Loucy (cell line): ENCODE results near the gene CAMK2G.

Source experiments
- H2AFZ ChIP-seq: fragments of 200-600 bp; sonication (generic); 2 replicates; pipeline ENCODE4 v1.6.0; 2016; ENCODE audit warnings: antibody characterized with exemption, mild to moderate bottlenecking, low read length, moderate library complexity
- H3F3A ChIP-seq: fragments of 200-600 bp; 2 replicates; pipeline ENCODE4 v1.6.0; 2016; ENCODE audit warnings: antibody characterized with exemption, low read depth, mild to moderate bottlenecking
- H3K27me3 ChIP-seq: fragments of 200-600 bp; sonication (generic); 2 replicates; pipeline ENCODE4 v1.6.1; 2014; ENCODE audit warnings: low read length, mild to moderate bottlenecking; ENCODE audit not compliant: insufficient read depth, poor library complexity, severe bottlenecking
- H3K36me3 ChIP-seq: fragments of 200-600 bp; sonication (generic); 2 replicates; pipeline ENCODE4 v1.6.1; 2016; ENCODE audit warnings: low read length; ENCODE audit not compliant: insufficient read depth
- H3K4me1 ChIP-seq: fragments of 200-600 bp; sonication (generic); 2 replicates; pipeline ENCODE4 v1.5.1; 2014; ENCODE audit warnings: low read length, mild to moderate bottlenecking; ENCODE audit not compliant: insufficient read depth, poor library complexity, severe bottlenecking
- H3K4me2 ChIP-seq: fragments of 200-600 bp; sonication (generic); 2 replicates; pipeline ENCODE4 v1.6.0; 2014; ENCODE audit warnings: antibody characterized with exemption, low read length, low read depth, mild to moderate bottlenecking; ENCODE audit not compliant: poor library complexity, severe bottlenecking
- H3K4me3 ChIP-seq: fragments of 200-600 bp; sonication (generic); 2 replicates; pipeline ENCODE4 v1.5.1; 2014; ENCODE audit warnings: low read length, mild to moderate bottlenecking, mixed read lengths; ENCODE audit not compliant: poor library complexity, severe bottlenecking
- H3K79me2 ChIP-seq: fragments of 200-600 bp; sonication (generic); 2 replicates; pipeline ENCODE4 v1.6.1; 2014; ENCODE audit warnings: low read length; ENCODE audit not compliant: insufficient read depth
- H3K9ac ChIP-seq: fragments of 200-600 bp; sonication (generic); 2 replicates; pipeline ENCODE4 v1.6.0; 2014; ENCODE audit warnings: mild to moderate bottlenecking, low read depth, low read length, moderate library complexity; ENCODE audit not compliant: poor library complexity, severe bottlenecking
- H3K9me2 ChIP-seq: fragments of 200-600 bp; sonication (generic); replicated peaks from 2 replicates; pipeline ENCODE4 v1.6.1; 2016; ENCODE audit warnings: low read depth, low read length, mixed read lengths
- H3K9me3 ChIP-seq: fragments of 200-600 bp; sonication (generic); 2 replicates; pipeline ENCODE4 v1.6.1; 2014; ENCODE audit warnings: mild to moderate bottlenecking, antibody characterized with exemption, low read length, low read depth; ENCODE audit not compliant: insufficient read depth
- H4K20me1 ChIP-seq: fragments of 200-600 bp; sonication (generic); 2 replicates; pipeline ENCODE4 v1.6.0; 2014; ENCODE audit warnings: antibody characterized with exemption, low read length, mild to moderate bottlenecking; ENCODE audit not compliant: insufficient read depth, poor library complexity, severe bottlenecking
- EZH2phosphoT487 ChIP-seq: fragments of 200-600 bp; IDR thresholded peaks from 2 replicates; pipeline ENCODE4 v1.6.1; 2018; ENCODE audit warnings: antibody characterized with exemption, mild to moderate bottlenecking, moderate library complexity, borderline replicate concordance
- TF ChIP-seq, protein P1 (sequence below): fragments of 200-600 bp; sonication (generic); conservative IDR thresholded peaks from 2 replicates; pipeline ENCODE4 v1.5.1; 2014; ENCODE audit warnings: mild to moderate bottlenecking, antibody characterized with exemption, low read length

The CAMK2G gene

DNA sequence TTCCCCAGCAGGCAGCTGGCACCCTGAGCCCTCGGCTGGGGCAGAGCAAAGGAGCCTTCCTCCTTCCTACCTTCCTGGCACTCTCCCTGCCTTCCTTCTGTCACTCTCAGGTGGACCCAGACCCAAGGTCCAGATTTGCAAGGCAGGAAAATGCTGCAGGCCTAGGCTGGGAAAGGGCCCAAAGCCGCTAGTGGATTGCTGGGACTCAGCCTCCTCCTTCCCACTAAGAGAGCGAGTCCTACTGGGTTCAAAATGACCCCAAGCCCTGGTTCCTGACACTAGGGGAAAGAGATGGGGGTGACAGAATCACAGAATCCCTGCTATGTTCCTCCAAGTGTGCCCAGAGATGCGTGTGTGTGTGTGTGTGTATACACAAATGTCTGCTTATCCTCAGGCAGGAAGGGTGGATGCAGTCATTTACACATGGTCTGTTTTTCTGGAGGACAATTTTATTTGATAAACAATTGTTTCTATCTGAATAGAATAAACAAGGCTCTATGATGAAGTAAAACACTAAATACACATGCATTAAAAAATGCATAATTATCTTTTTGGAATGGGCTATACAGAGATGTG, 35.3 kb upstream of the CAMK2G start:
- peaks cover 8% of the 10 kb centered on the region for H4K20me1 ChIP-seq
- peaks cover 26% of the 10 kb centered on the region for H3K79me2 ChIP-seq
- peak overlapping the region; percentile 82 for H3K4me3 ChIP-seq
- peak overlapping the region; percentile 95 for H3K9ac ChIP-seq
- peaks cover 36% of the 10 kb centered on the region for H3K4me1 ChIP-seq
- TF ChIP-seq, protein P1, sequence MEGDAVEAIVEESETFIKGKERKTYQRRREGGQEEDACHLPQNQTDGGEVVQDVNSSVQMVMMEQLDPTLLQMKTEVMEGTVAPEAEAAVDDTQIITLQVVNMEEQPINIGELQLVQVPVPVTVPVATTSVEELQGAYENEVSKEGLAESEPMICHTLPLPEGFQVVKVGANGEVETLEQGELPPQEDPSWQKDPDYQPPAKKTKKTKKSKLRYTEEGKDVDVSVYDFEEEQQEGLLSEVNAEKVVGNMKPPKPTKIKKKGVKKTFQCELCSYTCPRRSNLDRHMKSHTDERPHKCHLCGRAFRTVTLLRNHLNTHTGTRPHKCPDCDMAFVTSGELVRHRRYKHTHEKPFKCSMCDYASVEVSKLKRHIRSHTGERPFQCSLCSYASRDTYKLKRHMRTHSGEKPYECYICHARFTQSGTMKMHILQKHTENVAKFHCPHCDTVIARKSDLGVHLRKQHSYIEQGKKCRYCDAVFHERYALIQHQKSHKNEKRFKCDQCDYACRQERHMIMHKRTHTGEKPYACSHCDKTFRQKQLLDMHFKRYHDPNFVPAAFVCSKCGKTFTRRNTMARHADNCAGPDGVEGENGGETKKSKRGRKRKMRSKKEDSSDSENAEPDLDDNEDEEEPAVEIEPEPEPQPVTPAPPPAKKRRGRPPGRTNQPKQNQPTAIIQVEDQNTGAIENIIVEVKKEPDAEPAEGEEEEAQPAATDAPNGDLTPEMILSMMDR = no peak
- TF ChIP-seq EZH2phosphoT487 = no peak
- H3K9me3 ChIP-seq = no peaks in the 10 kb centered on the region
- H2AFZ ChIP-seq = peak overlapping the region; percentile 59
- H3K4me2 ChIP-seq = peak overlapping the region; percentile 99
- H3K9me2 ChIP-seq = no peaks in the 10 kb centered on the region
- H3K27me3 ChIP-seq = no peaks in the 10 kb centered on the region
- no peaks in the 10 kb centered on the region; the same call in 1 of the 2 replicates for H3K36me3 ChIP-seq
- no peaks in the 10 kb centered on the region for H3F3A ChIP-seq

DNA sequence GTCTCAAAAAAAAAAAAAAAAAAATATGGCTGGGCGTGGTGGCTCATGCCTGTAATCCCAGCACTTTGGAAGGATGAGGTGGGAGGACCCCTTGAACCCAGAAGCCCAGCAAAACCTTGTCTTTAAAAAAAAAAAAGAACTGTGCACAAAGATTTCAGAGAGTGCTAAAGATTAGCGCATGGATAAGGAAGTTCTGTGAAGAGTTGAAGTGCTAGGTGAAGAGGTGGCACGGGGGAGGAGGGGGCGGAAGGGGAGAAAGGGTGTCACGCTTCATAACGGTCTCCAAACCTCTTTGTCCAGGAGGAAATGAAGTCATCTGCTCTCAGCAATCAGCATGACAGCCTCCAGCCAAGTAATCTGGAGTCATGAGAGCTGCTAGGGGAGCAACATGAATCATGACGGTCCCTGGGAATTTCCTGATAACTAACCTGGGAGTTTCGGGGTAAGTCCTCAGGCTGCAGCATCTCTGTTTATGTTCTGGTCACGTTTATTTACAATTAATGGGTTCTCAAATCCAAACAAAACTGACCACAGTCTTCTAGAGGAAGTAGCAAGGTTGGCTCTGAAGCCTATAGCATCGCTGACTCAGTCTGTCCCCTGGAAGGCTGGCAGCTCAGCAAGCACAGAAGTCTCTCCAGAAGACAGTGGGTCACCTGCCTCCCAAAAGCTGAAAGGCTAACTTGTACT, 34.6 kb upstream of the CAMK2G start:
- H2AFZ ChIP-seq = peak overlapping the region; percentile 59
- no peaks in the 10 kb centered on the region for H3K27me3 ChIP-seq
- H3K79me2 ChIP-seq = peaks cover 26% of the 10 kb centered on the region
- peaks cover 8% of the 10 kb centered on the region for H4K20me1 ChIP-seq
- no peaks in the 10 kb centered on the region; the same call in 1 of the 2 replicates for H3K36me3 ChIP-seq
- H3K4me1 ChIP-seq = peaks cover 36% of the 10 kb centered on the region
- H3K4me2 ChIP-seq = peak overlapping the region; percentile 99
- H3F3A ChIP-seq = no peaks in the 10 kb centered on the region
- H3K9me3 ChIP-seq = no peaks in the 10 kb centered on the region
- peak overlapping the region; percentile 95 for H3K9ac ChIP-seq
- H3K4me3 ChIP-seq = peak overlapping the region; percentile 82
- H3K9me2 ChIP-seq = no peaks in the 10 kb centered on the region
- TF ChIP-seq EZH2phosphoT487 = no peak
- TF ChIP-seq, protein P1 = no peak

DNA sequence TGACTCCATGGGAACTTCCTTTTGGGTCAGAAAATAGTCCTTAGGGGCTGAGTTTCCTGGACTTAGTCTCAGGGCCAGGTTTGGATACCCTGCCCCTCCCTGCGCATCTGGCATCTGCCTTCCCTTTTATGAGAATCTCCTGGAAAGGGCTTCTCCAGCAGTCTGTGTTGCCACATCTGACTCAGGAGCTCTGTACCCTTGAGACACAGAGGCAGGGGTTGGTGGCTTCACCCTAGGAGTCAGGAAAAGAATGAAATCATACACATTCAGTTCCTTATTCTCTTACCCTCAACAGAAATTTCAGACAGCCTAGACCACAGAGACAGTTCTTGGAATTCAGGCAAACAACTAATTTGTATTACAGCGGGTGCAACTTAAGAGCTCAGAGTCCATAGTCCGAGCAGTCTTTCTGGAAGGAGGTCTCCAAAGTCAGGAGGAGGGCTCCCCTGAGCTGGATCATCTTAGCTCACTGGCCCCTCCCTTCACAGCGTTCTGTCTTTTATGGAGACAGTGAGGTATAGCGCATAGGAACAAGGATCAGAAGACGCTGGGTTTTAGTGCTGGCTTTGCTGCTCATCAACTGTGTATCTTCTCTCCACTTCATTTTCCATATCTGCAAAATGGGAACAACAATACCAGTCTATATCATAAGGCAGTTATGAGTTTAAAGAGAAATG, 33.6 kb upstream of the CAMK2G start:
- H3K4me2 ChIP-seq = peak overlapping the region; percentile 99
- TF ChIP-seq, protein P1 = no peak
- no peak for TF ChIP-seq EZH2phosphoT487
- peaks cover 36% of the 10 kb centered on the region for H3K4me1 ChIP-seq
- H3K9me3 ChIP-seq = no peaks in the 10 kb centered on the region
- no peaks in the 10 kb centered on the region for H3K9me2 ChIP-seq
- no peaks in the 10 kb centered on the region for H3F3A ChIP-seq
- peak overlapping the region; percentile 82 for H3K4me3 ChIP-seq
- no peaks in the 10 kb centered on the region; the same call in 1 of the 2 replicates for H3K36me3 ChIP-seq
- H3K79me2 ChIP-seq = peaks cover 26% of the 10 kb centered on the region
- H3K27me3 ChIP-seq = no peaks in the 10 kb centered on the region
- H3K9ac ChIP-seq = peak overlapping the region; percentile 95
- no peak overlapping the region for H2AFZ ChIP-seq
- peaks cover 8% of the 10 kb centered on the region for H4K20me1 ChIP-seq
